Fibroblast of skin of right biceps (primary cell): ENCODE data around the gene ZMAT3.
A peak's percentile ranks its signal among the peaks of the same experiment; 100 is the strongest.

ENCODE experiments used
- DNase-seq: peaks from one replicate; pipeline ENCODE4 v3.0.0-alpha.2; 2013

The ZMAT3 gene

DNA sequence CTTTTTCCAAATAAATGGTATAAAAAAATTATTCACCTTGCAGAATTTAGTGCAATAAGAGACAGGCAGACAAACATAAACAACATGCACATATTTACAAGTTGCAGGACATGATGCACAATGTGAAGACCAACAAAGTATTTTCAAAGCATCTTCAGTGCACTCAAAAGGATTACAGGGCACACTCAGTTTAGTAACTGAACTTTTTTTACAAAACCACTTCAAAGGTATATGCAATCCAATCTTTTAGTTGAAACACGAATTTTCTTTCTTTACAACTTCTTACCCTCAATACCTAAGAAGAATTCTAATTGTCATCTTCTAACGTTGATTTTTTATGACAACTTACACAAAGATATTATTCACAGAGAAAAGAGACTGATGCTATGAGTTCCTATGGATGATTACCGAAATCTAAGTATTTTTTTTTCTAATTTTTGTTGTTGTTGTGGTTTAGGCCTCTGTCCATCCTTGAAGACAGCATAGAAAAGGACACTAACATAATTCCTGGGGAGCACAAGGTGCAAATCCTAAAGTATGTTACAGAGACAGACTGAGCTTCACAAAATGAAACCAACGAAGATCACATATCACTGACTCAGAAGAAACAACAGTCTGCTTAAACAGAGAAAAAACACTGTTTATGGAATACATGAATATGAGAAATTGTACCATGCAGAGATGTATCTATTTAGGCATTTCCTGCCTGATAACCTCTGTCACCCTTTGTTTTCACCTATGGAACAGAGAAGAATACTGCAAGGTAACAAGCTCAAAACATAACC, 50.3 kb downstream of the ZMAT3 start:
- DNase-seq, result no peak

DNA sequence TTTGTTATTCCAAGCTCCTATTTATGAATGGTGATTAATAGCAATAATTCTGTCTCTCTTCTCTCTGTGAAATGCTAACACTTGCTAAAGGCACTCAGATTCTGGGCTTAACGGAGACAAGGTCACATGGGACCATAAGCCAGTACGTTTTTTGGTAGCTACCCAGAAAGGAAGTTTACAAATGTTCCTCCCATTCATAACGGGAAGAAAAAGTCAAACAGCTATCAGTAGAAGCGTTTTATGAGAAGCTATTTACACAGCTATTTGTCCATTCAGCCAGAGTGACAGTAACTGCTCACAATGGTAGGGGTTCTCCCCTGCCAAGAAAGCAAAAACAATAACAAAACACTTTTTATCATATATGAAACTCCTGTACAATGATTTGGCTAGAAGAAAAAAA, 51.5 kb downstream of the ZMAT3 start:
- DNase-seq, result no peak

DNA sequence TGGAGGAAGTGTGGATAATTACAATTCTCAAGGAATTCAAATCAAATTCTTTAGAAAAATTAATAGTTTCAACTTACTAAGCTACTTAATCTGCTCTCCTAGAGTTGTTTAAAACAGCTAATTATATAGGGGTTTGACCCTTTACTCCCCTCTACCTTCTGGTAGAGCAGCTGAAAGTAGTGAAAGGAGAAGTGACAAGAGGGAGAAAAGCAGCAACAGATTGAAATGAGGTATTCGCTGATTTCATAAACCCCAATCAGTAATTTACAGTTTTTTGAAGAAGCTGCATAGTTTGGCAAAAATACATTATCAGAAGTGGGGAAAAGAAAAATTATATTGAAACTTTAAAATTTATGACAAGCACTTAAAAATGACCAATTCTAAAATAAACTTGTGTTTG, 52.8 kb downstream of the ZMAT3 start:
- DNase-seq, result no peak

DNA sequence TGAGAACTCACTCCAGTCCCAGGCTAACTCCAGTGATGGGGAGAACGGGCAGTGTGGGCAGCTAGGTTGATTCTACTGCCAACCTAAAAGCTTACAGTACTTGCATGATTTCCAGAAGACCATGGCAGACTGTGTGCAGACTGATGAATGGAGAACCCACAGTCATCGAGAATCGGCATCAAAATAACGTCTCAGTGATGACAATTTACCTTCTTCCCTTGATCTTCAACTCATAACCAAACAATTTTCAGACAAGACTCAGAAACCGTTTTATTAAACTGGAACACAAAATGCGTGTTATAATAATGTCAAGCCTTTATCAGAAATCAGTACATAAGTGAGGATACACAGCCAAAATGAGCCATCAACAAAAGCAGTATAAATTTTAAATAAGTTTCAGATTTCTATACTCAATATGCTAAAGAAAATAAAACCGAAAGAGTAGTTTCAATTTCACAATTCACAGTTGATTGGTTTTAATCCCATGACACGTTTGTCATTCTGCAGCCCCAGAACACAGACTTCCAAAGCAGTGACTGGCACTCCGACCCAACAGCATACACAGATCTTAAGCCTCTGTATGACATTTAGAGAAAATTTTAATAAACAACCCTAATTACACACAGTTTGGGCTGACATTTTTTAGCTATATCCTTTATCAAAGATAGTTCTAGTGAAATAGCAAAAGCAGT, 54.5 kb downstream of the ZMAT3 start:
- DNase-seq, result no peak

DNA sequence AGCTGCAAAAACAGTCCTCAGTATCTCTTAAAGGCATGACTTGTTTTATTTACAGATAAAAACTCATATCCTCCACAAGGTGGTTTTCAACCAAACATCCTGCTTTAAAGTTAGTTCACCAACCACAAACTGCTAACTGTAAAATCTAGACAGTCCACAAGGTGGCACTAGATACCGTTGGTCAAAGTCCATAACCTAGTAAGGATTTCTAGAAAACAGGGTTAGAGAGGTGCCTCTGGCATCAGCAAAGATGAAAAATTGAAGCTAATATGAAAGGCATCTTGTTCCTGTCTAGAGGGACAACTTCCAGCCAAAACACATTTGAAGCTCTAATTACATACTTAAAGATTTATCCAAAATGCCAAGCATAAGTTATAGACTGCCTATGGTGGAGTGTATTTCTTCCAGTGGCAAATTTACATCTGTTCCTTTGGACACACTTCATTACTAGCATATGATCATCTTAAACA, 56.0 kb downstream of the ZMAT3 start:
- peak; percentile 73 for DNase-seq

DNA sequence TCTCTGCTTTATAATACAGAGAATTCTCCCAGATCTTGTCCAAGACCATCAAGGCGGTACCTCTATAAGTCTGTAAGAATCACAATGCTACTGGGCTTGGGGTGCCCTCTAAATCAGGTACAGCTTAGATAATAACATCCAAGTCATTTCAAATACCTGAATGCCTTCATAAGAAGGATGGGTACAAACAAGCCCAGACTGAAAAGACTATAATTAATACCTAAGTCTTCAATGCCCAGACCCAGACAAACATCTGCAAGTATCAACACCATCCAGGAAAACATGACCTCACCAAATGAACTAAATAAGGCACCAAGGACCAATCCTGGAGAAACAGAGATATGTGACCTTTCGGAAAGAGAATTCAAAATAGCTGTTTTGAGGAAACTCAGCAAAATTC, 65.9 kb downstream of the ZMAT3 start:
- no peak for DNase-seq

DNA sequence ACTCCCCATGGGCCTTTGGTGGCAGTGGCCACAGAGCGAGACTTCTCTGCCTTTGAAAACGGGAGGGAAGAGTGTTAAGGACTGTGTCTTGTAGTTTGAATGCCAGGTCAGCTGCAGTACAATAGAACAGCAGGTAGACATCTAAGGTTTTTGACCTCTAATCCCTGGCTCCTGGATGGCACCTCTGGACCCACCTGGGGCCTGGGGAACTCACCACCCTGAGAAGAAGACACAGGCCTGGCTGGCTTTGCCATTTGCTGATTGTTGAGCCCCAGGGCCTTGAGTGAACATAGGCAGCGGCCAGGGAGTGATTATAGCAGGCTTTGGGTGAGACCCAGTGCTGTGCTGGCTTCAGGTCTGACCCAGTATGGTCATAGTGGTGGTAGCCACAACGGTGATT, 66.4 kb downstream of the ZMAT3 start:
- no peak for DNase-seq

DNA sequence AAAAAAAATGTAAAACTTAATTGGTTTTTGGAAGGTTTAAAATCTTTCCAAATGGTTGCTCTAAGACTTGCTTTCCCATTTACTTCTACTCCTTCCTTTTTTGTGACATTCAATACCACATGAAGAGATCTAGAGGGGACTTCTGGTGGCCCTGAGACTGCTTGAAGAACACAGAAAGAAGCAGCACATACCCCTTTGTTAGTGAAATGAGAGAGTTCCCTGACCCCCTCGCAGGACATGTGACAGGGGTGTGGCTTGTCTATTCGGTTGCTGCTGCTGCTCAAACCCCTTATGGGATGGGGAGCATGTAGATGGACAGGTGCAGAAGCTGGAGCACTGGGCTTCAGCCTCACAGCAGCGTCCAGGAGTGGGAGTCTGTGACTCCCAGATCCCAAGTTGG, 71.0 kb downstream of the ZMAT3 start:
- no peak for DNase-seq

DNA sequence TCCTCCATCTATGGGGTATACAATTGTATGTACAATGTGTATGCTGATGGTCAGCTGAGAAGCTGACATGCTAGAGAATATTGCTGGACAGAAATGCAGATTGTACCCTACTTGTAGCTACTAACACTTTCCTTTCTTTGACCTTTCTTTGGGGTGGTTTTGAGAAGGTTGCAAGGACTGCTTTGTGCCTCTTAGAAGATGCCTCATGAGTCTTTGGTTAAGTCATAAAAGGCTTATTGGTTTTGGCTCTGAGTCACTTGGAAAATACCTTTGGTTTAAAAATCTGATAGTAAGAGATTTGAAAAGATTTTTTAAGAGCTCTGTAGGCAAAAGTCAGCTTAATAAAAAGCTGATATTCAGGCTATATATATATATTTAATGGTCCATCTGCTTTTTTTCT, 71.5 kb downstream of the ZMAT3 start:
- DNase-seq, result peak; percentile 4

DNA sequence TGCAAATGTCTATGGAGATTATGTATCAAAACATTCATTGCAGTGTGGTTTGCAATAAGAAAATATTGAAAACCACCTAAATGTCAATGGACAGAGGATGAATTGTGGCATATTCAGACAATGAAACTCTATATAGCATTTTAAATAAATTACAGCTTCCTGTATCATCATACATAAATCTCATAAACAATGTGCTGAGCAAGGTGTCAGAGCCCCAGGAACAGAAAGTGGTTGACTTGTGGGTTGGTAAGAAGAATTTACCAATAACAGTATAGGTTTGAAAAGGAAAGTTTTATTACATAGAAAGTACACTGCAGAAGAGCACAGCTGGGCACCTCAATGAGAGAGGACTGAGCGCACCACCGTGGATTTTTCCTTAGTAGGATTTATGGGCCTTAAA, 75.2 kb downstream of the ZMAT3 start:
- no peak for DNase-seq

DNA sequence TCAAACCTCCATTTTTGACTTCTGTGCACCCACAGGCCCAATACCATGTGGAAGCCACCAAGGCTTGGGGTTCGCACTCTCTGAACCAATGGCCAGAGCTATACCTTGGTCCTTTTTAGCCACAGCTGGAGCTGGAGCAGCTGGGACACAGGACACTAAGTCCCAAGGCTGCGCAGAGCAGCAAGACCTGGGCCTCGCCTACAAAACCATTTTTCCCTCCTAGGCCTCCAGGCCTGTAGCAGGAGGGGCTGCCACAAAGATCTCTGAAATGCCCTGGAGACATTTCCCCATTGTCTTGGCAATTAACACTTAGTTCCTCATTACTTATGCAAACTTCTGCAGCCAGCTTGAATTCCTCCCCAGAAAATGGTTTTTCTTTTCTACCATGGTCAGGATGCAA, 81.3 kb downstream of the ZMAT3 start:
- DNase-seq, result no peak

DNA sequence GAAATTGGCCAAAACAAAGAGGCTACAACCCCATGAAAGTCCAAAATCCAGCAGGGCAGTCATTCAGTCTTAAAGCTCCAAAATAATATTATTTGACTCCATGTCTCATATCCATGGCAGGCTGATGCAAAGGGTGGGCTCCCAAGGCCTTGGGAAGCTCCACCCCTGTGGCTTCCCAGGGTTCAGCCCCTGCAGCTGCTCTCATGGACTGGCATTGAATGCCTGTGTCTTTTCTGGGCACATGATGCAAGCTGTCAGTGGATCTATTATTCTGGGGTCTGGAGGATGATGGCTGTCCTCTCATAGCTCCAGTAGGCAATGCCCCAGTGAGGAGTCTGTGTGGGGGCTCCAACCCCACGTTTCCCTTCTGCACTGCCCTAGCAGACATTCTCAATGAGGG, 81.8 kb downstream of the ZMAT3 start:
- no peak for DNase-seq

DNA sequence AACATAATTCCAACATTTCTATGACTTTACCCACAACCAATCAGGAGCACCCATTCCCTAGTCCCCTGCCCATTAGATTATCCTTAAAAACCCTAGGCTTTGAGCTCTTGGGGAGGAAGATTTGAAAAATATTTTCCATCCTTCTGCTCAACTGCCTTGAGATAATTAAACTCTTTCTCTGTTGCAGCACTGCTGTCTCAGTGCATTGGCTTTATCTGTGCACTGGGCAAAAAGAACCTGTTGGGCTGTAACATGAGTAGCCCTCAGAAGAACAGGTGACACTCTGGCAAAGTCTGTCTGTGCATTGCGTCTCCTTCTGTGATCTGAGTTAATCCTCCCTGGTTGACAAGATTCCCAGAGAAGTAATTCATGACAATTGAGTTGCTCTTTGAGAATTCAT, 83.9 kb downstream of the ZMAT3 start:
- no peak for DNase-seq

DNA sequence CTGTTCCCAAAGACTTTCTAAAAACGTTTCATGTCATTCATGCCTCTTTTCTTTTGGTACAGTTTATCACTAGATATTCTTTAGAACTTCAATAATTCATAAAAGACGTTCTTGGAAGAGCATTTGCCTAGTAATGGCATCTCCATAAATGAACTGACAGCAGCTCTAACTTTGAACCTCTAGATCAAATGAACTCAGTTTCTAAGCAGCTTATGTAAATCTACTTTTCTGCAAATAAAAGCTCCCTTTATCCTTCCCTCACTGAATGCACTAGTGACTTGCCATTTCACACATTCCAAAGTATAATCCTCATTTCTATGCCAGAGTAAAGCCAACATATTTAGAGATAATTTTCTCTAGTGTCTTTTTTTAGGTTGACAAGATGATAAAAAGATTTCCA, 85.2 kb downstream of the ZMAT3 start:
- DNase-seq, result no peak

DNA sequence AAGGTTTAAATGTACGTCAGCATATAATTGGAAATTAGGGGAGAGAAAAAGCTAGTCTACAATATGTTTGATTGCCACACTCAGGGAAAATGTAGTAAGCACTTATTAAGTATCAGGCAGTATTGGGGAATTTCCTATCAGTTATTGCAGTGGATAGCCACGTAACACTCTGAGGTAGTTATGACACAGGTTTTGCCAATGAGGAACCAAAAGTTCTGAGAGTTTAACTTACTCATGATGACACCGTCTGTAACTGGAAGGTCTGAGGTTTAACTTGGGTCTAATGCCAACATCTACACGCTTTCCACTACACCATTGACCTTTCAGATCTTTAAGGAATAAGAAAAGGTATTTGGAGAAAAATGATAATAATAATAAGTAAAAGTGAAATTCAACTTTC, 89.5 kb downstream of the ZMAT3 start:
- DNase-seq, result peak; percentile 14

DNA sequence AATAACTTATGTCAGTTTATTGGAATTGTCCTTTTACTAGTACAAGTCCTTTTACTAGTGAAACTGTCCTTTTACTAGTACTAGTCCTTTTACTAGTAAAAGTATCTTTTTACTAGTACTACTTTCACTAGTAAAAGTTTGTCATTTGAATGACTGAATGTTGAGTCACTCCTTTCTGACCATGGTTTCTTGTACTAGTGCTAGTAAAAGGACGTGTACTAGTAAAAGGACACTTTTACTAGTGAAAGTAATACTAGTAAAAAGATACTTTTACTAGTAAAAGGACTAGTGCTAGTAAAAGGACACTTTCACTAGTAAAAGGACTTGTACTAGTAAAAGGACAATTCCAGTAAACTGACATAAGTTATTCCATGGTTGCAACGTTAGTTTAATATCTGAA, 96.3 kb downstream of the ZMAT3 start:
- DNase-seq, result no peak

DNA sequence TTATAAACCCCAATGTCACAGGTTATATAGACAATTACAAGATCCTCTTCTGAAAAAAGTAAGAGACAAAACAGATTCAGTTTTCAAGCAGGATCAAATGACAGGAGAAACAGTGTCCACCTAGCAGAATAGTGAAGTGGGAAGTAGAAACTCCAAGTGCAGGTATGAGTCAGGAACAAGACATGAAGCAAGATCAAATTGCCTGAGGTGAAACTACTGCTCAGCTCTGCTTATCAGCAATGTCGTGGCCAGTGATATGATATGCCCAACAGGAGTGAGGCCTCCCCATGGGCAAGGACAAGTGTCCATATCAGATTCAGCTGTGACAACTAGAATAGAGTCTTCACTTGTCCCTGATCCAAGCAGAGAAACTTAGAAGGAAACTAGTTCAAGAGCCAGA, 100.0 kb downstream of the ZMAT3 start:
- no peak for DNase-seq

DNA sequence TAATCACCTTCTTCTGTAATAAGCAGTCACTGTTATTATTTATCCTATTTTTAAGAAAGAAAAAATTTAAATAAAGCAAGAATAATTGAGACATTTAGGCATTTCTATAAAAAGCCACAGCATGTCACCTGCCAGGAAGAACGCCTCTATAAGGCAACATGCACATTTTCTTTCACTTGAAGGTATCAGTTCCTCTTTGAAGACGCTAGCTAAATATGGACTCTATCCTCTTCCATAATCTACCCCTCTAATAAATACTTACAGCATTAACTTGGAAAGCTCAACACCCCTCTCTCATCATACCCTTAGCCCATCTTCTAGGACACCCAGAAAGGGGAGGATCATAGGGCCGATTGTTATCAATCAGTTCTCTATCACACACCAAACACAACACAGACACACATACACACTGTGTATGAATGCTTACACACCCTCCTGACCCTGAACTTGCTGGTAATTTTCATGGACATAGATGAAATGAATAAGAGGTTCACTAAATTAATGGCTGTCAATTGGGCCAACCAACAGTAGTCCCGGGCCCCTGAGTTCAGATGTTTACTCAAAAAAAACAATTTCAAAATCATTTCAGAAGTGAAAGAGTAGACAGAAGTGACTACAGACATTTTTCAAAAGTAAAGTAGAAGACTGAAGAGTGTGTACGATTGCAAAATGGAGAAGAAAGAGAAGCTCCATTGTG, 102.5 kb downstream of the ZMAT3 start:
- no peak for DNase-seq
